GM19467 (cell line): ENCODE data around the gene RIIAD1.
"Not testable (repeated sequence)": the region's sequence is repeated elsewhere in the genome, so short reads cannot be mapped to it uniquely, and the experiment has no call there.

Experiments
- ATAC-seq: cut with Tn5 transposase; IDR thresholded peaks from one replicate; pipeline ENCODE4 v1.9.1; 2021; ENCODE audit warnings: mild to moderate bottlenecking, moderate library complexity; ENCODE audit not compliant: unreplicated experiment

Gene RIIAD1

GRCh38 chr1:151720974-151721787, at the start of gene RIIAD1:
RIIAD1 (plus strand) TSS chr1:151721522; CDS start chr1:151721537, 15 bp downstream.
- peak; percentile 49 for ATAC-seq

- no peak for ATAC-seq
Observed at GRCh38 chr1:151673407-151673806, 47.9 kb upstream of the RIIAD1 start.

GRCh38 chr1:151680391-151680790, 40.9 kb upstream of the RIIAD1 start:
- no peak for ATAC-seq

GRCh38 chr1:151680826-151681225, 40.5 kb upstream of the RIIAD1 start:
- ATAC-seq = no peak

GRCh38 chr1:151681923-151682322, 39.4 kb upstream of the RIIAD1 start:
- ATAC-seq = no peak

GRCh38 chr1:151682901-151683300, 38.4 kb upstream of the RIIAD1 start:
- not testable (repeated sequence) for ATAC-seq

GRCh38 chr1:151684128-151684527, 37.2 kb upstream of the RIIAD1 start:
- no peak for ATAC-seq

GRCh38 chr1:151686561-151686960, 34.8 kb upstream of the RIIAD1 start:
- no peak for ATAC-seq

GRCh38 chr1:151689494-151689893, 31.8 kb upstream of the RIIAD1 start:
- no peak for ATAC-seq

- ATAC-seq = no peak
Observed at GRCh38 chr1:151692226-151692625, 29.1 kb upstream of the RIIAD1 start.

- ATAC-seq = no peak
Observed at GRCh38 chr1:151693057-151693651, 28.2 kb upstream of the RIIAD1 start.

- no peak for ATAC-seq
Observed at GRCh38 chr1:151701515-151701914, 19.8 kb upstream of the RIIAD1 start.

- ATAC-seq = no peak
Observed at GRCh38 chr1:151702936-151703335, 18.4 kb upstream of the RIIAD1 start.

- ATAC-seq = no peak
Observed at GRCh38 chr1:151703813-151704212, 17.5 kb upstream of the RIIAD1 start.

GRCh38 chr1:151704246-151704645, 17.1 kb upstream of the RIIAD1 start:
- no peak for ATAC-seq

- ATAC-seq = no peak
Observed at GRCh38 chr1:151705146-151705545, 16.2 kb upstream of the RIIAD1 start.

GRCh38 chr1:151705753-151706463, 15.4 kb upstream of the RIIAD1 start:
- no peak for ATAC-seq

GRCh38 chr1:151706464-151707415, 14.6 kb upstream of the RIIAD1 start:
- ATAC-seq = no peak

- ATAC-seq = no peak
Observed at GRCh38 chr1:151707541-151708065, 13.7 kb upstream of the RIIAD1 start.

- ATAC-seq = no peak
Observed at GRCh38 chr1:151708891-151709290, 12.4 kb upstream of the RIIAD1 start.
